SK-N-SH (cell line): ENCODE results near the gene FBXO15. TPM values are rescaled to one million over a fixed set of nuclear protein-coding genes. Genes with fewer than 3 reads are reported as not detected.

ENCODE experiments used
- CTCF ChIA-PET: fragments of 300-600, 350-600 bp; formaldehyde crosslinking; extraction: SDS; loops from one replicate; lab custom pipeline; 2021; lab: Yijun Ruan, JAX
- POLR2A ChIA-PET: fragments of 350-600 bp; sonication (Branson Sonifier 250); formaldehyde crosslinking; extraction: SDS; loops from one replicate; lab custom pipeline; 2020; ENCODE audit warnings: antibody characterized with exemption, inconsistent platforms; lab: Yijun Ruan, JAX
- DNase-seq: peaks from one replicate; pipeline ENCODE4 v3.0.0; 2012
- H2AFZ ChIP-seq: fragments of 200-600 bp; sonication (generic); 2 replicates; pipeline ENCODE4 v1.8.1; 2016; ENCODE audit warnings: antibody characterized with exemption, mild to moderate bottlenecking, low read depth
- H3F3A ChIP-seq: fragments of 200-600 bp; sonication (generic); replicated peaks from 2 replicates; pipeline ENCODE3; 2016; ENCODE audit warnings: antibody characterized with exemption, mild to moderate bottlenecking; ENCODE audit not compliant: insufficient read depth
- H3K27ac ChIP-seq, 2 experiments: fragments of 200-500 bp in 1 of 2; fragments of 200-600 bp in 1 of 2; sonication (Bioruptor generic) in 1 of 2; sonication (generic), shearing (Covaris generic) in 1 of 2; 2 replicates each; pipeline versions ENCODE4 v1.5.1 to v1.6.1; 2014 to 2016; ENCODE audit warnings: low read depth in 2 of 2, inconsistent platforms in 1 of 2, low read length in 1 of 2, mild to moderate bottlenecking in 1 of 2, mixed read lengths in 1 of 2
- H3K27me3 ChIP-seq: fragments of 200-600 bp; sonication (generic), shearing (Covaris generic); 2 replicates; pipeline ENCODE4 v1.6.1; 2016; ENCODE audit warnings: mixed run types; ENCODE audit not compliant: insufficient read depth
- H3K36me3 ChIP-seq, 2 experiments: fragments of 200-500 bp in 1 of 2; fragments of 200-600 bp in 1 of 2; sonication (Bioruptor generic) in 1 of 2; sonication (generic) in 1 of 2; replicated peaks in 1 of 2; 2 replicates each; pipeline versions ENCODE3 to v1.5.1; 2014 to 2016; ENCODE audit warnings: low read length in 1 of 2, mild to moderate bottlenecking in 1 of 2; ENCODE audit not compliant: insufficient read depth in 2 of 2, control insufficient read depth in 1 of 2
- H3K4me1 ChIP-seq, 2 experiments: fragments of 200-500 bp in 1 of 2; fragments of 200-600 bp in 1 of 2; sonication (Bioruptor generic) in 1 of 2; sonication (generic), shearing (Covaris generic) in 1 of 2; 2 replicates each; pipeline versions ENCODE4 v1.5.1 to v1.6.1; 2014 to 2016; ENCODE audit warnings: low read depth in 1 of 2, low read length in 1 of 2, mixed run types in 1 of 2; ENCODE audit not compliant: insufficient read depth in 2 of 2, control insufficient read depth in 1 of 2
- H3K4me2 ChIP-seq: fragments of 200-600 bp; sonication (generic), shearing (Covaris generic); 2 replicates; pipeline ENCODE4 v1.6.1; 2017; ENCODE audit warnings: mixed run types
- H3K4me3 ChIP-seq, 2 experiments: fragments of 200-500 bp in 1 of 2; fragments of 200-600 bp in 1 of 2; sonication (Bioruptor generic) in 1 of 2; sonication (generic), shearing (Covaris generic) in 1 of 2; 2 replicates each; pipeline versions ENCODE4 v1.5.1 to v1.8.1; 2014 to 2016; ENCODE audit warnings: low read depth in 2 of 2, inconsistent platforms in 1 of 2, low read length in 1 of 2, mild to moderate bottlenecking in 1 of 2, mixed read lengths in 1 of 2, moderate library complexity in 1 of 2
- H3K79me2 ChIP-seq: fragments of 200-600 bp; sonication (generic); 2 replicates; pipeline ENCODE4 v1.8.1; 2017; ENCODE audit warnings: mild to moderate bottlenecking; ENCODE audit not compliant: insufficient read depth
- H3K9ac ChIP-seq: fragments of 200-600 bp; sonication (generic); 2 replicates; pipeline ENCODE4 v1.6.1; 2017; ENCODE audit warnings: mixed run types
- H3K9me2 ChIP-seq: fragments of 200-600 bp; sonication (generic); 2 replicates; pipeline ENCODE4 v1.6.1; 2017; ENCODE audit warnings: mixed run types
- H3K9me3 ChIP-seq: fragments of 200-600 bp; sonication (generic); 2 replicates; pipeline ENCODE4 v1.6.1; 2017; ENCODE audit warnings: mixed run types, mild to moderate bottlenecking, moderate library complexity
- H4K20me1 ChIP-seq: fragments of 200-600 bp; sonication (generic); 2 replicates; pipeline ENCODE4 v1.6.1; 2017; ENCODE audit warnings: mild to moderate bottlenecking, mixed run types; ENCODE audit not compliant: insufficient read depth
- EP300 ChIP-seq, 2 experiments: IDR thresholded peaks; 2 replicates each; pipeline versions ENCODE4 v1.4.0 to v1.6.1; 2012; ENCODE audit warnings: borderline replicate concordance in 1 of 2, low read depth in 1 of 2, low read length in 1 of 2
- EZH2phosphoT487 ChIP-seq: fragments of 200-600 bp; sonication (generic); IDR thresholded peaks from 2 replicates; pipeline ENCODE4 v1.6.1; 2017; ENCODE audit warnings: low read depth, mixed run types, mild to moderate bottlenecking, antibody characterized with exemption, moderate library complexity, borderline replicate concordance
- FOSL2 ChIP-seq: IDR thresholded peaks from 2 replicates; pipeline ENCODE4 v1.4.0; 2012; ENCODE audit warnings: low read depth, mild to moderate bottlenecking, moderate library complexity, borderline replicate concordance
- GABPA ChIP-seq: IDR thresholded peaks from 2 replicates; pipeline ENCODE4 v1.4.0; 2012; ENCODE audit warnings: low read depth, mild to moderate bottlenecking
- GATA2 ChIP-seq: sonication (generic); formaldehyde crosslinking; IDR thresholded peaks from 2 replicates; pipeline ENCODE4 v1.5.0; 2020; ENCODE audit warnings: mild to moderate bottlenecking, missing genetic modification reagents
- JUND ChIP-seq: IDR thresholded peaks from 2 replicates; pipeline ENCODE4 v1.4.0; 2012
- MEF2A ChIP-seq: IDR thresholded peaks from 2 replicates; pipeline ENCODE4 v1.4.0; 2012; ENCODE audit warnings: low read depth, borderline replicate concordance
- NFIC ChIP-seq: IDR thresholded peaks from 2 replicates; pipeline ENCODE4 v1.4.0; 2012; ENCODE audit warnings: borderline replicate concordance
- POLR2AphosphoS5 ChIP-seq: IDR thresholded peaks from 2 replicates; pipeline ENCODE4 v1.6.1; 2012; ENCODE audit warnings: low read depth, low read length
- RAD21 ChIP-seq: IDR thresholded peaks from 2 replicates; pipeline ENCODE4 v1.6.1; 2012; ENCODE audit warnings: mild to moderate bottlenecking, low read length
- RCOR1 ChIP-seq: fragments of 150-350 bp; IDR thresholded peaks from 2 replicates; pipeline ENCODE4 v1.6.1; 2017; ENCODE audit warnings: antibody characterized with exemption, low read length
- RXRA ChIP-seq: IDR thresholded peaks from 2 replicates; pipeline ENCODE4 v1.4.0; 2012; ENCODE audit warnings: low read depth, mild to moderate bottlenecking, borderline replicate concordance
- SIN3A ChIP-seq: IDR thresholded peaks from 2 replicates; pipeline ENCODE4 v1.6.1; 2012; ENCODE audit warnings: low read depth, mild to moderate bottlenecking, low read length, moderate library complexity, borderline replicate concordance
- SMC3 ChIP-seq: IDR thresholded peaks from 2 replicates; pipeline ENCODE4 v1.6.1; 2012; ENCODE audit warnings: low read depth, low read length, improper control_type of control experiment
- TCF12 ChIP-seq: IDR thresholded peaks from 2 replicates; pipeline ENCODE4 v1.4.0; 2012
- TEAD4 ChIP-seq: IDR thresholded peaks from 2 replicates; pipeline ENCODE4 v1.4.0; 2012; ENCODE audit warnings: mild to moderate bottlenecking, borderline replicate concordance; ENCODE audit not compliant: insufficient read depth
- YY1 ChIP-seq: IDR thresholded peaks from 2 replicates; pipeline ENCODE4 v1.4.0; 2012; ENCODE audit warnings: low read depth, mild to moderate bottlenecking
- WGBS: methylation state at CpG from one replicate; pipeline ENCODE4 v1.1.6; 2017; ENCODE audit warnings: low lambda C conversion rate; 5-methylcytosine and 5-hydroxymethylcytosine counted together
- polyA plus RNA-seq, 3 experiments: library from polyadenylated mRNA; depleted of rRNA; stranded (reverse); fragments of >200 nt; gene quantifications; 2 replicates each; pipeline ENCODE4 v1.2.3, GENCODE V29; 2012
- TF ChIP-seq, protein P1 (sequence below): fragments of 150-350 bp; IDR thresholded peaks from 2 replicates; pipeline ENCODE4 v1.6.1; 2017; ENCODE audit warnings: antibody characterized with exemption, low read length, low read depth, borderline replicate concordance
- TF ChIP-seq, protein P2 (sequence below): fragments of 150-350 bp; IDR thresholded peaks from 2 replicates; pipeline ENCODE4 v1.6.1; 2016; ENCODE audit warnings: mild to moderate bottlenecking, low read depth, low read length
- TF ChIP-seq, protein P3 (sequence below): fragments of 200-600 bp; sonication (generic); IDR thresholded peaks from 2 replicates; pipeline ENCODE4 v1.6.1; 2017; ENCODE audit warnings: antibody characterized with exemption, mild to moderate bottlenecking, moderate library complexity
- TF ChIP-seq, protein P4 (sequence below): IDR thresholded peaks from 2 replicates; pipeline ENCODE4; 2012

The FBXO15 gene
- polyA plus RNA-seq, 1 of the 3 experiments (the other 2 are of a cell fraction), result 0.62 TPM

DNA sequence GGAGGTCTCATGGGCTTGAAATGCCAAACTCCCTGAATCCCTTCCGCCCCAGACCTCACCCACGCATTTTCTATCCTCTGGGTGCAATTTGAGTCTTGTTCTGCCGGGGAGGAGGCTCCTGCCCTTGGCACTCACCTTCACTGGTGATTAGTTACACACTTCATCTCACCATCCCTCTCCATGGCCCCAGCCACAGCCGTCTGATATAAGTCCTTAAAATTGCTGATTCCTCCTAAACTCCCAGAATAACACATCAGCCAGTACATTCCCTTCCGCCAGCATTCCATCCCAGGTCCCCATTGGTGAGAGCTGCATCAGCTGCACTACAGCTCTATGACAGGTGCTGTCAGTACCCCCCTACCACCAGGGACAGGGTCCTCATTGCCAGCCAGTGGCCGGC is 4.6 kb upstream of the FBXO15 start:
- POLR2A ChIA-PET, result no interaction called here
- no peak for DNase-seq
- Histone ChIP-seq H3K9me3 (no peaks in the 10 kb centered on the region), H3K4me3 (no peak overlapping the region), H3K27me3 (no peaks in the 10 kb centered on the region), H2AFZ (no peak overlapping the region), H3K9me2 (no peaks in the 10 kb centered on the region), H3K9ac (no peak overlapping the region), H3F3A (no peaks in the 10 kb centered on the region), H4K20me1 (0 out of 2 replicates have a peak, but pooled peaks cover 3% of the 10 kb centered on the region), H3K79me2 (peaks cover 47% of the 10 kb centered on the region), H3K36me3 (peaks cover 15 to 41% of the 10 kb centered on the region in 2 experiments), H3K4me2 (no peak overlapping the region), H3K27ac (no peak overlapping the region), H3K4me1 (peaks cover 9 to 11% of the 10 kb centered on the region in 2 experiments; a peak in 3 of 4 replicates)
- WGBS, result 93% methylated on average over 6 of the region's 6 CpGs
- TF ChIP-seq EP300 (IDR thresholded peaks at IDR 0.05; ENCODE audit: borderline replicate concordance in 1 of 2, low read depth in 1 of 2, low read length in 1 of 2), result no peak
- TF ChIP-seq RAD21, result no peak
- TF ChIP-seq SIN3A, result no peak
- TF ChIP-seq FOSL2, result no peak
- no peak for TF ChIP-seq JUND
- no peak for TF ChIP-seq TEAD4
- TF ChIP-seq, protein P1, sequence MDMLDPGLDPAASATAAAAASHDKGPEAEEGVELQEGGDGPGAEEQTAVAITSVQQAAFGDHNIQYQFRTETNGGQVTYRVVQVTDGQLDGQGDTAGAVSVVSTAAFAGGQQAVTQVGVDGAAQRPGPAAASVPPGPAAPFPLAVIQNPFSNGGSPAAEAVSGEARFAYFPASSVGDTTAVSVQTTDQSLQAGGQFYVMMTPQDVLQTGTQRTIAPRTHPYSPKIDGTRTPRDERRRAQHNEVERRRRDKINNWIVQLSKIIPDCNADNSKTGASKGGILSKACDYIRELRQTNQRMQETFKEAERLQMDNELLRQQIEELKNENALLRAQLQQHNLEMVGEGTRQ, result no peak
- TF ChIP-seq GATA2, result no peak
- TF ChIP-seq POLR2AphosphoS5, result no peak
- CTCF ChIA-PET, result interaction anchor here (1.6 kb wide), 1 partner anchor 190 kb away, joined by 4 read pairs; no protein-coding TSS in a partner anchor

DNA sequence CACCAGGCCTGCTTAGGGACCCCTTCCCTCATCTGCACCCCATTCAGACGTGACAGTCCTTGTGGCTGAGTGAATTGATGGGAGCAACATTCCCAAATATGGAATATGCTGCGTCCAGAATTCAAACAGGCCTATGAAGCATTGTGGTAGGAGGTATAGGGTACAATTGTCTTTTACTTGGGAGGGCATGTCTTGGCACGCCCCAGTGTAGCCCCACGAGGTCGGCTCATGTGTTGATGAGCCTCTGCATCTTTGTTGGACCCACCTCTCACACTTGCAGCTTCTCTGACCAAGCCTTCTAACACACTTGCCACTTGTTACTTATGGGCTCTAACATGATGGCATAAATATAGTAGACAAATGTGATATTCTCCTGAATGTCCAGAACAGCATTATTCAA is 2.2 kb upstream of the FBXO15 start:
- Histone ChIP-seq H3K36me3 (peaks cover 0 to 17% of the 10 kb centered on the region in 2 experiments), H3F3A (peaks cover 7% of the 10 kb centered on the region), H2AFZ (no peak overlapping the region), H3K9me3 (no peaks in the 10 kb centered on the region), H3K9ac (no peak overlapping the region), H3K27me3 (no peaks in the 10 kb centered on the region), H4K20me1 (0 out of 2 replicates have a peak, but pooled peaks cover 3% of the 10 kb centered on the region), H3K4me1 (peaks cover 12 to 16% of the 10 kb centered on the region in 2 experiments; a peak in 3 of 4 replicates), H3K79me2 (peaks cover 47% of the 10 kb centered on the region), H3K4me2 (peak overlapping the region; percentile 82), H3K9me2 (no peaks in the 10 kb centered on the region), H3K27ac (no peak overlapping the region; a peak in 1 of 4 replicates), H3K4me3 (peak overlapping the region; percentile 14 to 87)
- CTCF ChIA-PET, result no interaction called here
- no peak for DNase-seq
- POLR2A ChIA-PET, result no interaction called here
- WGBS, result 79% methylated on average over 5 of the region's 5 CpGs
- TF ChIP-seq, protein P2, sequence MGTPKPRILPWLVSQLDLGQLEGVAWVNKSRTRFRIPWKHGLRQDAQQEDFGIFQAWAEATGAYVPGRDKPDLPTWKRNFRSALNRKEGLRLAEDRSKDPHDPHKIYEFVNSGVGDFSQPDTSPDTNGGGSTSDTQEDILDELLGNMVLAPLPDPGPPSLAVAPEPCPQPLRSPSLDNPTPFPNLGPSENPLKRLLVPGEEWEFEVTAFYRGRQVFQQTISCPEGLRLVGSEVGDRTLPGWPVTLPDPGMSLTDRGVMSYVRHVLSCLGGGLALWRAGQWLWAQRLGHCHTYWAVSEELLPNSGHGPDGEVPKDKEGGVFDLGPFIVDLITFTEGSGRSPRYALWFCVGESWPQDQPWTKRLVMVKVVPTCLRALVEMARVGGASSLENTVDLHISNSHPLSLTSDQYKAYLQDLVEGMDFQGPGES, result no peak
- TF ChIP-seq RAD21 (no peak), RCOR1 (no peak), YY1 (no peak), MEF2A (no peak), FOSL2 (no peak), TCF12 (no peak), GATA2 (no peak), RXRA (no peak), SMC3 (no peak), NFIC (no peak), GABPA (no peak), EZH2phosphoT487 (no peak)
- TF ChIP-seq, protein P1, result no peak
- TF ChIP-seq, protein P3, sequence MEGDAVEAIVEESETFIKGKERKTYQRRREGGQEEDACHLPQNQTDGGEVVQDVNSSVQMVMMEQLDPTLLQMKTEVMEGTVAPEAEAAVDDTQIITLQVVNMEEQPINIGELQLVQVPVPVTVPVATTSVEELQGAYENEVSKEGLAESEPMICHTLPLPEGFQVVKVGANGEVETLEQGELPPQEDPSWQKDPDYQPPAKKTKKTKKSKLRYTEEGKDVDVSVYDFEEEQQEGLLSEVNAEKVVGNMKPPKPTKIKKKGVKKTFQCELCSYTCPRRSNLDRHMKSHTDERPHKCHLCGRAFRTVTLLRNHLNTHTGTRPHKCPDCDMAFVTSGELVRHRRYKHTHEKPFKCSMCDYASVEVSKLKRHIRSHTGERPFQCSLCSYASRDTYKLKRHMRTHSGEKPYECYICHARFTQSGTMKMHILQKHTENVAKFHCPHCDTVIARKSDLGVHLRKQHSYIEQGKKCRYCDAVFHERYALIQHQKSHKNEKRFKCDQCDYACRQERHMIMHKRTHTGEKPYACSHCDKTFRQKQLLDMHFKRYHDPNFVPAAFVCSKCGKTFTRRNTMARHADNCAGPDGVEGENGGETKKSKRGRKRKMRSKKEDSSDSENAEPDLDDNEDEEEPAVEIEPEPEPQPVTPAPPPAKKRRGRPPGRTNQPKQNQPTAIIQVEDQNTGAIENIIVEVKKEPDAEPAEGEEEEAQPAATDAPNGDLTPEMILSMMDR, result no peak
- TF ChIP-seq, protein P4, sequence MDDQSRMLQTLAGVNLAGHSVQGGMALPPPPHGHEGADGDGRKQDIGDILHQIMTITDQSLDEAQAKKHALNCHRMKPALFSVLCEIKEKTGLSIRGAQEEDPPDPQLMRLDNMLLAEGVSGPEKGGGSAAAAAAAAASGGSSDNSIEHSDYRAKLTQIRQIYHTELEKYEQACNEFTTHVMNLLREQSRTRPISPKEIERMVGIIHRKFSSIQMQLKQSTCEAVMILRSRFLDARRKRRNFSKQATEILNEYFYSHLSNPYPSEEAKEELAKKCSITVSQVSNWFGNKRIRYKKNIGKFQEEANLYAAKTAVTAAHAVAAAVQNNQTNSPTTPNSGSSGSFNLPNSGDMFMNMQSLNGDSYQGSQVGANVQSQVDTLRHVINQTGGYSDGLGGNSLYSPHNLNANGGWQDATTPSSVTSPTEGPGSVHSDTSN, result no peak
